K562 (cell line): ENCODE measurements around the gene RPL18A.

Experiments
- ADNP ChIP-seq: fragments of 200-800 bp; sonication (Bioruptor generic); IDR thresholded peaks from 2 replicates; pipeline ENCODE4 v1.6.1; 2016; ENCODE audit warnings: missing genetic modification characterization, missing compliant biosample characterization
- CEBPB ChIP-seq: fragments of 450-650 bp; IDR thresholded peaks from 2 replicates; pipeline ENCODE4 v1.6.1; 2016; ENCODE audit warnings: missing genetic modification characterization, missing compliant biosample characterization
- TBL1XR1 ChIP-seq, 2 experiments: IDR thresholded peaks; 2 replicates each; pipeline ENCODE4 v1.6.1; 2012; ENCODE audit warnings: improper control_type of control experiment in 2 of 2, low read length in 2 of 2, mild to moderate bottlenecking in 1 of 2
- YY1 ChIP-seq, 3 experiments: IDR thresholded peaks; 2 replicates each; pipeline ENCODE4 v1.6.1; 2011; ENCODE audit warnings: low read length in 2 of 3, mild to moderate bottlenecking in 2 of 3, moderate library complexity in 2 of 3, borderline replicate concordance in 1 of 3, control low read depth in 1 of 3, low read depth in 1 of 3; ENCODE audit not compliant: insufficient read depth in 3 of 3, insufficient replicate concordance in 2 of 3, control insufficient read depth in 1 of 3, insufficient read length in 1 of 3; ENCODE audit errors: extremely low read depth in 1 of 3
- ZNF24 ChIP-seq: fragments of 450-650 bp; IDR thresholded peaks from 2 replicates; pipeline ENCODE4 v1.6.1; 2016
- ZNF274 ChIP-seq: IDR thresholded peaks from 2 replicates; pipeline ENCODE4 v1.6.1; 2011; ENCODE audit warnings: low read depth, mild to moderate bottlenecking, low read length, moderate library complexity, borderline replicate concordance
- TF ChIP-seq, protein P1 (sequence below), 3 experiments: IDR thresholded peaks in 2 of 3; conservative IDR thresholded peaks in 1 of 3; 2 replicates each; pipeline ENCODE4 v1.5.1; 2011 to 2012; ENCODE audit warnings: low read length in 3 of 3, mild to moderate bottlenecking in 3 of 3, control low read depth in 2 of 3, improper control_type of control experiment in 1 of 3, inconsistent platforms in 1 of 3, low read depth in 1 of 3, mixed read lengths in 1 of 3, moderate library complexity in 1 of 3; ENCODE audit not compliant: insufficient read depth in 2 of 3
- TF ChIP-seq, protein P2 (sequence below): sonication (generic); formaldehyde crosslinking; IDR thresholded peaks from 2 replicates; pipeline ENCODE4 v1.8.0; 2022; ENCODE audit warnings: mild to moderate bottlenecking, missing genetic modification reagents

DNA sequence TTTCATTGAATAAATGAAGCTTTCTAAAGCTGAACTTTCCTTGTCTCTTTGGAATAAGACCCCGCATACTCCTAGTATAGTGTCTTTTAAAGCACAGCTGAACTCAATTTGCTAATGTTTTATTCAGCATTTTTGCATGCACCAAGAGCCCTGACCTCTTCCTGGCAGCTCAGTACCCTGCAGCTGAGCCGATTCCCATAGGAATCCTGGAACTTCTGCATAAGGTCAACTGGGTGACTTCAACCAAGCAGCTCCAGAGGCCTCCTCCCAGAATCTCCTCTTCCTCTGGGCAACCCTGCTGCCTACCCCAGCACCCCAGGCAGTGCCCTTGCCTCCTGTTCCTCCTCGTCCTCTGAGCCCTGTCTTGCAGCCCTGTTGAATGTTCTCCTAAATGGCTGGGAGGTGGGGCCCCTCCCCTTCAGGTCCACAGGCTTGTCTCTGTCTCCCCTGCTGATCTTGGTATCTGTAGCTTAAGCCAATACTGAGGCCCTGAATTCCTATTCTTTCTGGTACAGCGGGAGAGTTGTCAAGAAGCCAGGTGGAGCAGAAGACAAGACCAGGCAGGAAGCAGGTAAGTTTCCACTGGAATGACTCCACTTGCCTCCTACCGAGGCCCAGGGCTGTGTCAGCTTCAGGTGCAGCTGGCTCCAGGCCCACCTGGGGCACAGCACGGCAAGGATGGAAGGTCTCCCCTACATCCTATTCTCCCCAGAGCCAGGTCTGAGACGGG lies 49.5 kb downstream of the RPL18A start:
- no peak for TF ChIP-seq ADNP (tag)
- TF ChIP-seq ZNF274: no peak
- TF ChIP-seq, protein P1, sequence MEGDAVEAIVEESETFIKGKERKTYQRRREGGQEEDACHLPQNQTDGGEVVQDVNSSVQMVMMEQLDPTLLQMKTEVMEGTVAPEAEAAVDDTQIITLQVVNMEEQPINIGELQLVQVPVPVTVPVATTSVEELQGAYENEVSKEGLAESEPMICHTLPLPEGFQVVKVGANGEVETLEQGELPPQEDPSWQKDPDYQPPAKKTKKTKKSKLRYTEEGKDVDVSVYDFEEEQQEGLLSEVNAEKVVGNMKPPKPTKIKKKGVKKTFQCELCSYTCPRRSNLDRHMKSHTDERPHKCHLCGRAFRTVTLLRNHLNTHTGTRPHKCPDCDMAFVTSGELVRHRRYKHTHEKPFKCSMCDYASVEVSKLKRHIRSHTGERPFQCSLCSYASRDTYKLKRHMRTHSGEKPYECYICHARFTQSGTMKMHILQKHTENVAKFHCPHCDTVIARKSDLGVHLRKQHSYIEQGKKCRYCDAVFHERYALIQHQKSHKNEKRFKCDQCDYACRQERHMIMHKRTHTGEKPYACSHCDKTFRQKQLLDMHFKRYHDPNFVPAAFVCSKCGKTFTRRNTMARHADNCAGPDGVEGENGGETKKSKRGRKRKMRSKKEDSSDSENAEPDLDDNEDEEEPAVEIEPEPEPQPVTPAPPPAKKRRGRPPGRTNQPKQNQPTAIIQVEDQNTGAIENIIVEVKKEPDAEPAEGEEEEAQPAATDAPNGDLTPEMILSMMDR (IDR thresholded peaks at IDR 0.05 in 2 of 3, conservative IDR thresholded peaks at IDR 0.05 in 1 of 3; ENCODE audit: insufficient read depth in 2 of 3, low read depth in 1 of 3, low read length in 3 of 3): no peak
- TF ChIP-seq, protein P2, sequence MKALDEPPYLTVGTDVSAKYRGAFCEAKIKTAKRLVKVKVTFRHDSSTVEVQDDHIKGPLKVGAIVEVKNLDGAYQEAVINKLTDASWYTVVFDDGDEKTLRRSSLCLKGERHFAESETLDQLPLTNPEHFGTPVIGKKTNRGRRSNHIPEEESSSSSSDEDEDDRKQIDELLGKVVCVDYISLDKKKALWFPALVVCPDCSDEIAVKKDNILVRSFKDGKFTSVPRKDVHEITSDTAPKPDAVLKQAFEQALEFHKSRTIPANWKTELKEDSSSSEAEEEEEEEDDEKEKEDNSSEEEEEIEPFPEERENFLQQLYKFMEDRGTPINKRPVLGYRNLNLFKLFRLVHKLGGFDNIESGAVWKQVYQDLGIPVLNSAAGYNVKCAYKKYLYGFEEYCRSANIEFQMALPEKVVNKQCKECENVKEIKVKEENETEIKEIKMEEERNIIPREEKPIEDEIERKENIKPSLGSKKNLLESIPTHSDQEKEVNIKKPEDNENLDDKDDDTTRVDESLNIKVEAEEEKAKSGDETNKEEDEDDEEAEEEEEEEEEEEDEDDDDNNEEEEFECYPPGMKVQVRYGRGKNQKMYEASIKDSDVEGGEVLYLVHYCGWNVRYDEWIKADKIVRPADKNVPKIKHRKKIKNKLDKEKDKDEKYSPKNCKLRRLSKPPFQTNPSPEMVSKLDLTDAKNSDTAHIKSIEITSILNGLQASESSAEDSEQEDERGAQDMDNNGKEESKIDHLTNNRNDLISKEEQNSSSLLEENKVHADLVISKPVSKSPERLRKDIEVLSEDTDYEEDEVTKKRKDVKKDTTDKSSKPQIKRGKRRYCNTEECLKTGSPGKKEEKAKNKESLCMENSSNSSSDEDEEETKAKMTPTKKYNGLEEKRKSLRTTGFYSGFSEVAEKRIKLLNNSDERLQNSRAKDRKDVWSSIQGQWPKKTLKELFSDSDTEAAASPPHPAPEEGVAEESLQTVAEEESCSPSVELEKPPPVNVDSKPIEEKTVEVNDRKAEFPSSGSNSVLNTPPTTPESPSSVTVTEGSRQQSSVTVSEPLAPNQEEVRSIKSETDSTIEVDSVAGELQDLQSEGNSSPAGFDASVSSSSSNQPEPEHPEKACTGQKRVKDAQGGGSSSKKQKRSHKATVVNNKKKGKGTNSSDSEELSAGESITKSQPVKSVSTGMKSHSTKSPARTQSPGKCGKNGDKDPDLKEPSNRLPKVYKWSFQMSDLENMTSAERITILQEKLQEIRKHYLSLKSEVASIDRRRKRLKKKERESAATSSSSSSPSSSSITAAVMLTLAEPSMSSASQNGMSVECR: no peak
- no peak for TF ChIP-seq YY1 (IDR thresholded peaks at IDR 0.05; ENCODE audit: borderline replicate concordance in 1 of 3, control insufficient read depth in 1 of 3, extremely low read depth in 1 of 3, insufficient read depth in 3 of 3, insufficient read length in 1 of 3, insufficient replicate concordance in 2 of 3, low read depth in 1 of 3, low read length in 2 of 3)
- TF ChIP-seq CEBPB (tag): no peak
- TF ChIP-seq ZNF24: no peak
- no peak for TF ChIP-seq TBL1XR1 (IDR thresholded peaks at IDR 0.05; ENCODE audit: low read length in 2 of 2)
